Measurements from ENCODE around the gene FOXP3. TPM values are rescaled to one million over a fixed set of nuclear protein-coding genes. Genes with fewer than 3 reads are reported as not detected.

The FOXP3 gene
- total and polyA plus RNA-seq, 2 experiments from 2014 or later: 0.11 to 0.28 TPM

- TF ChIP-seq ZNF462 (CRISPR knock-in tag; IDR thresholded peaks at IDR 0.05) (no peak), EZH2 (IDR thresholded peaks at IDR 0.05; ENCODE audit: low read depth, unreplicated experiment) (no peak), NANOG (IDR thresholded peaks at IDR 0.05; ENCODE audit: borderline replicate concordance) (no peak), STAT1 (IDR thresholded peaks at IDR 0.05; ENCODE audit: unreplicated experiment) (no peak), ZNF114 (CRISPR knock-in tag; IDR thresholded peaks at IDR 0.05) (no peak), POLR2AphosphoS5 (IDR thresholded peaks at IDR 0.05; ENCODE audit: low read depth) (no peak), CREB1 (CRISPR knock-in tag; IDR thresholded peaks at IDR 0.05; ENCODE audit: low read depth) (no peak), ETS1 (IDR thresholded peaks at IDR 0.05) (no peak), EZH2phosphoT487 (IDR thresholded peaks at IDR 0.05; ENCODE audit: unreplicated experiment) (no peak), CTCF (conservative IDR thresholded peaks at IDR 0.05; ENCODE audit: low read depth in 2 of 2) (no peak), REST (IDR thresholded peaks at IDR 0.05; ENCODE audit: unreplicated experiment) (no peak)
Observed at GRCh38 chrX:49310371-49310770, 45.9 kb upstream of the FOXP3 start (continued).
